SH-SY5Y (cell line): ENCODE measurements around the gene ADK.

Experiments
- GATA2 ChIP-seq: IDR thresholded peaks from 2 replicates; pipeline ENCODE4 v1.6.1; 2011; ENCODE audit warnings: mild to moderate bottlenecking, low read depth, low read length
- GATA3 ChIP-seq: IDR thresholded peaks from 2 replicates; pipeline ENCODE4 v1.6.1; 2011; ENCODE audit warnings: low read depth, mild to moderate bottlenecking, low read length, moderate library complexity

DNA sequence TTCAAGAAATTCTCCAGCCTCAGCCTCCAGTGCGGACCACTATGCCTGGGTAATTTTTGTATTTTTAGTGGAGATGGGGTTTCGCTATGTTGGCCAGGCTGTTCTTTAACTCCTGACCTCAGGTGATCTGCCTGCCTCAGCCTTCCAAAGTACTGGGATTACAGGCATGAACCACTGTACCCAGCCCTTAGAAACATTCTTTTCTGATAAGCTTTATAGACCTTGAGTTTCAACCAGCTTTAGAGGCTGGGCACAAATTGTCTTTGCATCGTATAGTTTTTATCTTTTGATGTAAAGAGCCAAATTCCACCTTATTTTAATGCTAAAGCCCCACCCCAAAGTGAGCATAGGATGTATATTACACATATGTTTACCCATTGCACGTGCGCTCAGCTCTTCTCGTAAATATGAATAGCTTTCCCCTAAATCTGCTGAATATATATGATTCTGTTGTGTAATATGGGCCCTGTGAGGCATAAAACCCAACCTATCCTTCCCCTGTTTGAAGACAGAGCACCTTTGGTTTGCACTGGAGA is 124.8 kb downstream of the ADK start:
- TF ChIP-seq GATA3 (no peak), GATA2 (no peak)
